Upper lobe of left lung (tissue), 6 donors: Measurements from ENCODE around the gene SLC12A8. TPM values are rescaled to one million over a fixed set of nuclear protein-coding genes. Genes with fewer than 3 reads are reported as not detected.

ENCODE experiments used
- ATAC-seq, 2 donors: fragments of 200-7000 bp; cut with Tn5 transposase; one replicate each; pipeline ENCODE4 v1.9.1; 2022; ENCODE audit warnings: mild to moderate bottlenecking in 2 of 2, moderate library complexity in 2 of 2; ENCODE audit not compliant: low FRiP score in 2 of 2
- DNase-seq, 2 donors: peaks; one replicate each; pipeline ENCODE4 v3.0.0-alpha.2; 2019 to 2020
- H3K27ac ChIP-seq, 4 donors: fragments of 200-600 bp; sonication (generic); one replicate each; pipeline ENCODE4 v1.5.1; 2016 to 2019
- H3K27me3 ChIP-seq, 4 donors: fragments of 200-600 bp; sonication (generic); one replicate each; pipeline ENCODE4 v1.5.1; 2017 to 2019
- H3K36me3 ChIP-seq, 4 donors: fragments of 200-600 bp; sonication (generic); one replicate each; pipeline ENCODE4 v1.5.1; 2016 to 2019
- H3K4me1 ChIP-seq, 4 donors: fragments of 200-600 bp; sonication (generic); one replicate each; pipeline ENCODE4 v1.5.1; 2018 to 2019
- H3K4me3 ChIP-seq, 4 donors: fragments of 200-600 bp; sonication (generic); one replicate each; pipeline ENCODE4 v1.5.1; 2017 to 2019; ENCODE audit warnings: mild to moderate bottlenecking in 2 of 4, moderate library complexity in 1 of 4
- H3K9me3 ChIP-seq, 4 donors: fragments of 200-600 bp; sonication (generic); one replicate each; pipeline ENCODE4 v1.5.1; 2018 to 2019
- CTCF ChIP-seq, 6 experiments: fragments of 450-650 bp in 4 of 6; fragments of 200-600 bp in 2 of 6; sonication (generic) in 2 of 6; IDR thresholded peaks; one replicate each; pipeline ENCODE4 v1.5.1; 2016 to 2019; ENCODE audit warnings: antibody characterized with exemption in 6 of 6
- EP300 ChIP-seq, 4 donors: sonication (generic); formaldehyde crosslinking; IDR thresholded peaks; one replicate each; pipeline ENCODE4 v1.5.1; 2017; ENCODE audit warnings: antibody characterized with exemption in 4 of 4, control low read depth in 2 of 4
- POLR2A ChIP-seq, 4 donors: fragments of 450-650 bp; IDR thresholded peaks; one replicate each; pipeline ENCODE4 v1.5.1; 2016 to 2017; ENCODE audit warnings: antibody characterized with exemption in 4 of 4, mild to moderate bottlenecking in 2 of 4
- POLR2AphosphoS5 ChIP-seq, 2 donors: sonication (generic); formaldehyde crosslinking; IDR thresholded peaks; one replicate each; pipeline ENCODE4 v1.5.1; 2017; ENCODE audit warnings: antibody characterized with exemption in 2 of 2
- WGBS, 2 donors: methylation state at CpG; one replicate each; pipeline ENCODE4 v1.1.5; 2017 to 2018; 5-methylcytosine and 5-hydroxymethylcytosine counted together
- total RNA-seq, 6 donors: library from RNA; depleted of rRNA in 4 of 6; stranded (reverse); fragments of >200 nt in 4 of 6; gene quantifications; one replicate each; pipeline versions ENCODE4 v1.1.0 to v1.2.1, GENCODE V29; 2016 to 2021
- donor health status: DM: no; HTN: no; CAD: no; lungs with moderate emphysema.
- donor health status: DM: no; HTN: yes; CAD: no; lungs with severe emphysema.

SLC12A8 gene
- total RNA-seq, 6 donors from 2014 or later = 6.7 to 34.6 (median 15.0) TPM

- Histone ChIP-seq H3K9me3 (no peaks in the 10 kb centered on the region), H3K27me3 (no peaks in the 10 kb centered on the region), H3K4me3 (no peak overlapping the region), H3K4me1 (peaks cover under 1 to 11% (median 7%) of the 10 kb centered on the region in 4 donors), H3K27ac (peak overlapping the region in 1 of 4 donors; percentile 8), H3K36me3 (no peaks in the 10 kb centered on the region)
- TF ChIP-seq EP300 (IDR thresholded peaks at IDR 0.05) (no peak), POLR2A (IDR thresholded peaks at IDR 0.05) (no peak), POLR2AphosphoS5 (IDR thresholded peaks at IDR 0.05) (no peak), CTCF (IDR thresholded peaks at IDR 0.05) (no peak)
- WGBS, 2 donors = 81 to 83% methylated on average over 17 of the region's 17 CpGs
- peak in 1 of 2 donors; percentile 37 for ATAC-seq
- DNase-seq = no peak
Measured at GRCh38 chr3:125154800-125155269, 57.7 kb downstream of the SLC12A8 start.

DNA sequence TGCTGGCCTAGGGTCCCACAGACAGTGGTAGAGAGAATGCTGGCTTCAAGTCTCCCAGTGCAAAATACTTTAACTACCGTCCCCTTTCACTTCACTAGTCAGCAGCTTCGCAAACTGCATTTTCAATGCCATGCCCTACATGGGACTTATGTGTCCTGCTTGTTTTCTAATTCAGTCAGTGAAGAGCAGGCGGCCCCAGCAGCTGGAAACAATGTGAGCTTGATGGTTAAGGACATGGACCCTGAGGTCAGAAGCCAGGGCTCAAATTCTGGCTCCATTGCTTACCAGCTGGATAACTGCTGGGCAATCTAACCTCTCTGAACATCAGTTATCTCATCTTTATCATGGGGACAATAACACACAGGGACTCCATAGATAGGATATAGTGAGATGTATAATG, 58.4 kb downstream of the SLC12A8 start:
- no peaks in the 10 kb centered on the region for H3K9me3 ChIP-seq
- WGBS, 2 donors = 89 to 95% methylated on average over 3 of the region's 3 CpGs
- H3K27ac ChIP-seq = no peak overlapping the region
- peaks cover 7 to 18% (median 9%) of the 10 kb centered on the region in 4 donors for H3K4me1 ChIP-seq
- H3K27me3 ChIP-seq = no peaks in the 10 kb centered on the region
- ATAC-seq = no peak
- H3K4me3 ChIP-seq = no peak overlapping the region
- H3K36me3 ChIP-seq = no peaks in the 10 kb centered on the region
- no peak for DNase-seq
- no peak for TF ChIP-seq POLR2A (IDR thresholded peaks at IDR 0.05)
- TF ChIP-seq CTCF (IDR thresholded peaks at IDR 0.05) = no peak
- no peak for TF ChIP-seq EP300 (IDR thresholded peaks at IDR 0.05)
- no peak for TF ChIP-seq POLR2AphosphoS5 (IDR thresholded peaks at IDR 0.05)

DNA sequence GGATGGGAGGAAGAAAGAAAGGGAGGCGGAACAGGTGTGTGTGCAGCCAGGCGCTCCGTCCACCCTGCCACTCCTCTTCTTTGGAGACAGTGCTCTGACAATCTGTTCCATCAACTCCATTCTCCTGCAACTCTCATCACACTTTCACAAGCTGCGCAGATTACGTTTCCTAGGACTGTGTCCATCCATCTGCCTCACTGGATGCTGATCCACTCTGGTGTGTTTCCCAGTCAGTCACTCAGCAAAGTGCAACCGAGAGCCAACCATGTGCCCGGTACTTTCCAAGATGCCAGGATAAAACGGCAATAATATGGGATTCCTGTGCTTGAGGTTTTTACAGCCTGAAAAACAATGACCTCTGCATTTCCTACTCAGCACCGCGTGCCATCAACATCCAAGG, 59.6 kb downstream of the SLC12A8 start:
- no peak for DNase-seq
- no peak overlapping the region for H3K4me3 ChIP-seq
- no peaks in the 10 kb centered on the region for H3K27me3 ChIP-seq
- no peak for ATAC-seq
- H3K27ac ChIP-seq = no peak overlapping the region
- no peak for TF ChIP-seq POLR2AphosphoS5 (IDR thresholded peaks at IDR 0.05)
- no peak for TF ChIP-seq CTCF (IDR thresholded peaks at IDR 0.05)
- 85 to 90% methylated on average over 10 of the region's 10 CpGs for WGBS, 2 donors
- H3K36me3 ChIP-seq = no peaks in the 10 kb centered on the region
- peaks cover 19 to 30% (median 21%) of the 10 kb centered on the region in 4 donors for H3K4me1 ChIP-seq
- H3K9me3 ChIP-seq = no peaks in the 10 kb centered on the region

GRCh38 chr3:125151916-125152315, 60.6 kb downstream of the SLC12A8 start:
- H3K4me1 ChIP-seq = peaks cover 24 to 37% (median 31%) of the 10 kb centered on the region in 4 donors
- peak overlapping the region in 1 of 4 donors; percentile 3 for H3K27ac ChIP-seq
- ATAC-seq (peak in 1 of 2 donors; percentile 43), DNase-seq (no peak)
- 66 to 81% methylated on average over 1 of the region's 1 CpG for whole genome bisulfite sequencing, 2 donors
- H3K27me3 ChIP-seq = no peaks in the 10 kb centered on the region
- no peak for TF ChIP-seq EP300 (IDR thresholded peaks at IDR 0.05)
- no peak for TF ChIP-seq POLR2A (IDR thresholded peaks at IDR 0.05)
- no peak for TF ChIP-seq CTCF (IDR thresholded peaks at IDR 0.05)
- no peak for TF ChIP-seq POLR2AphosphoS5 (IDR thresholded peaks at IDR 0.05)
- no peak overlapping the region for H3K4me3 ChIP-seq
- H3K9me3 ChIP-seq = no peaks in the 10 kb centered on the region
- H3K36me3 ChIP-seq = no peaks in the 10 kb centered on the region

DNA sequence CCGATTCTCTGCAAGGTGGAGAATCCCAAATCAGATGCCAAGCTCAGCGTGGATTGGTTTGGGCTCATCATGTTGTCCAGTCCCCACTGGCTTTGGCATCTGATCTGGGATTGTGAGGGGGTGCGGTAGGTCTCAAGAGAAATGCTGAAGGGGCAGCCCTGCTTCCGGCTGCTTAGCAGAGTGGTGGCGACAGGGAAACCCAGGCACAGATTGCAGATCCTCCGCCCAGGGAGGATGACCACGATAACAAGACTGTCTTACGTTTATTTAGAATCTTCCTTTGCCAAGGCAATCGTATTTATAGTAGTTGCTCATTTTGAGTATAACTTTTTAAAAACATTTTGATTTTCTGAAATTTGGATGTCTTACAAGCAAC, 61.1 kb downstream of the SLC12A8 start:
- Histone ChIP-seq H3K4me3 (no peak overlapping the region), H3K27ac (peak overlapping the region in 1 of 4 donors; percentile 3), H3K9me3 (no peaks in the 10 kb centered on the region), H3K27me3 (no peaks in the 10 kb centered on the region), H3K36me3 (no peaks in the 10 kb centered on the region), H3K4me1 (peaks cover 24 to 37% (median 34%) of the 10 kb centered on the region in 4 donors)
- ATAC-seq (no peak), DNase-seq (no peak)
- TF ChIP-seq POLR2A (IDR thresholded peaks at IDR 0.05) (no peak), EP300 (IDR thresholded peaks at IDR 0.05) (no peak), CTCF (IDR thresholded peaks at IDR 0.05) (no peak), POLR2AphosphoS5 (IDR thresholded peaks at IDR 0.05) (no peak)
- WGBS, 2 donors = 70 to 77% methylated on average over 9 of the region's 9 CpGs
